HFFc6 (cell line): ENCODE data around the gene MICALL2. TPM values are rescaled to one million over a fixed set of nuclear protein-coding genes. Genes with fewer than 3 reads are reported as not detected.

Source experiments
- DNase-seq: peaks from one replicate; pipeline ENCODE4 v3.0.0-alpha.2; 2018
- H3K27ac Mint-ChIP-seq: 2 replicates; pipeline ENCODE4 v1.8.0; 2020; ENCODE audit warnings: mild to moderate bottlenecking, mixed read lengths
- H3K27me3 Mint-ChIP-seq: 2 replicates; pipeline ENCODE4 v1.8.0; 2021; ENCODE audit warnings: mild to moderate bottlenecking, moderate library complexity, mixed read lengths; ENCODE audit not compliant: insufficient read depth
- H3K36me3 Mint-ChIP-seq: 2 replicates; pipeline ENCODE4 v1.8.0; 2021; ENCODE audit warnings: low read depth, mixed read lengths
- H3K4me1 Mint-ChIP-seq: 2 replicates; pipeline ENCODE4 v1.8.0; 2020; ENCODE audit warnings: low read depth, mixed read lengths
- H3K4me3 Mint-ChIP-seq: 2 replicates; pipeline ENCODE4 v1.8.0; 2020; ENCODE audit warnings: mild to moderate bottlenecking, moderate library complexity, mixed read lengths
- H3K9me3 Mint-ChIP-seq: 2 replicates; pipeline ENCODE4 v1.8.0; 2020; ENCODE audit warnings: mild to moderate bottlenecking, mixed read lengths
- CTCF ChIP-seq: fragments of 200-600 bp; sonication (generic); IDR thresholded peaks from 2 replicates; pipeline ENCODE4 v1.5.0; 2021; ENCODE audit warnings: antibody characterized with exemption, mild to moderate bottlenecking
- total RNA-seq, 6 experiments: library from RNA; stranded (reverse); fragmentation: NEBNext Ultra II Directional; extraction: Animal tissue kit (Norgen Biotek cat#: 25700); gene quantifications; 2 replicates in 1 of 6; 3 replicates in 5 of 6; pipeline ENCODE4 v1.2.3, GENCODE V29; 2021

MICALL2 gene
- total RNA-seq, 6 experiments from 2014 or later: 12.1 to 24.4 (median 21.0) TPM

DNA sequence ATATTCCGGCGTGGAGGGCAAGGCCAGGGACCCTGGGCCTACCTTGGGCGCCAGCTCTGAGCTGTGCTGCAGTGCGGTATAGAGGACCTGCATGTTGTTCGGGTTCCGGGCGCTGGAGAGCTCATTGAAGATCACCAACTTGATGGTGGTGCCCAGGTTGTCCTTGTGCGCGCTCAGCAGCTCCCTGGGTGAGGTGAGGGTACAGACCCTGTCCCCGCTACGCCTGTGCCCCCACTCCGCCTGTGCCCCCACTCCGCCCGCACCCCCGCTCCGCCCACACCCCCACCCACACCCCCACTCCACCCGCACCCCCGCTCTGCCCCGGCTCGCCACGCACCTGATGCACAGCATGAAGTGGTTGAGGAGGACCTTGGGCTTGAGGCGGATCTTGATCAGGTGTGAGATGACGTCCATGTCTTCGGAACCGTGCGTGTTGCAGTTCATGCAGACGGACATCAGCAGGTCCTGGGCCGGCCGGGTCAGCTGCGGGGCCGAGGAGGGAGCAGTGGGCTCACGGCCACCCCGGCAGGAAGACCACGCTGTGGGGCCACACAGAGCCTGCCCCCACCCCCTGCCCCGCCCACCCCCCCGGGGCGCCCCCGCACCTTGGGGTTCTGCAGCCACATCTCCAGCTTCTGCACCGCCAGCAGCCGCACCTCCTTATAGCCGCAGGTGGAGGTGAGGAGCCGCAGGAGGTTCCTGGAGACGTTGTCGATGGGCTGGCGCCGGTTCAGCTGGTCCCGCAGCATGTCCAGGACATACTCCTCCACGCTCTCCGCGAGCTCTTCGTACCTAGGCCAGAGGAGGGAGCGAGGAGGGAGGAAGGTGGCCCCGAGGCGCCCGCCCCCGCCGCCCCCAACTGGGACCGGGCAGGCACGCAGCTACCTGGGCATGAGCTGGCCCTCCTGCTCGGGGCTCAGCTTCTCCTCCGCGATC lies 39.4 kb upstream of the MICALL2 start:
- no peak for TF ChIP-seq CTCF
- Mint-ChIP-seq H3K27ac (no peak overlapping the region), H3K4me3 (no peak overlapping the region), H3K27me3 (peaks cover 2% of the 10 kb centered on the region; the same call in 1 of the 2 replicates), H3K36me3 (peaks cover 20% of the 10 kb centered on the region), H3K4me1 (peaks cover 15% of the 10 kb centered on the region), H3K9me3 (no peaks in the 10 kb centered on the region)
- no peak for DNase-seq

DNA sequence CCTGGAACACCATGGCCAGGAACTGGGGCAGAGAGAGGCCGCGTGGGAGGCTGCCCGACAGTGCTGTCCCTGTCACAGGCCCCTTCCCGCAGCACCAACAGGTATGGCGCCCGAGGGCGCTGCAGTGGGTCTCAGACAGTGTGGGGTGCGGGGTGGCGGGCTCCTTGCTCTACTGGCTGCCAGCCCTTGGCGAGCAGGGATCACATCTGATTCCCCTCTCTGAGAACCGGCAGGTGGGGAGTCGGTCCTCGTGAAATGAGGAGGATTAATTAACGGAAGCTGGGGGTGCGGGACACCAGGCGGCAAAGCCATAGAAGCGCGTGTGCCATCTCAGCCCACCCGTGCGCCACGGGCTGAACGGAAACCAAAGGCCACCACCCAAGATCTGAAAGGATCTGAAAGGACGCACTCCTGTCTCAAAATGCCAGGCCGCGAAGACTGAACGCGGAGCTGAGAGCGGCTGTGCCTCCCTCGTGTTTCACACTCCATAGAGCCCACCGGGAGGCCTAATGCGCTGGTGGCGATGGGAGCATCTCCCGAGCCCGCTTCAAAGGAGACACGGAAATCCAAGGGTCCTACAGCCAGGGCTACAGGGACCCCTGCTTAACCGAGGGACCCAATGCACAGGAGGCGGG lies 38.1 kb upstream of the MICALL2 start:
- no peak overlapping the region for H3K27ac Mint-ChIP-seq
- H3K9me3 Mint-ChIP-seq: no peaks in the 10 kb centered on the region
- H3K27me3 Mint-ChIP-seq: peaks cover 2% of the 10 kb centered on the region; the same call in 1 of the 2 replicates
- TF ChIP-seq CTCF: no peak
- peaks cover 6% of the 10 kb centered on the region for H3K4me1 Mint-ChIP-seq
- H3K4me3 Mint-ChIP-seq: no peak overlapping the region
- DNase-seq: no peak
- H3K36me3 Mint-ChIP-seq: peaks cover 18% of the 10 kb centered on the region

GRCh38 chr7:1496531-1497292 lies 37.4 kb upstream of the MICALL2 start:
- Mint-ChIP-seq H3K27ac (no peak overlapping the region), H3K36me3 (peaks cover 20% of the 10 kb centered on the region), H3K4me3 (no peak overlapping the region), H3K9me3 (no peaks in the 10 kb centered on the region), H3K27me3 (peaks cover 2% of the 10 kb centered on the region; the same call in 1 of the 2 replicates), H3K4me1 (no peaks in the 10 kb centered on the region)
- DNase-seq: no peak
- no peak for TF ChIP-seq CTCF

GRCh38 chr7:1495564-1496242 lies 36.4 kb upstream of the MICALL2 start:
- peaks cover 2% of the 10 kb centered on the region; the same call in 1 of the 2 replicates for H3K27me3 Mint-ChIP-seq
- H3K4me1 Mint-ChIP-seq: no peaks in the 10 kb centered on the region
- no peak overlapping the region for H3K27ac Mint-ChIP-seq
- DNase-seq: no peak
- H3K4me3 Mint-ChIP-seq: no peak overlapping the region
- H3K9me3 Mint-ChIP-seq: no peaks in the 10 kb centered on the region
- peaks cover 28% of the 10 kb centered on the region for H3K36me3 Mint-ChIP-seq
- TF ChIP-seq CTCF: no peak
